Activated CD4-positive, alpha-beta memory T cell treated with anti-CD3 and anti-CD28 coated beads, Interleukin-2, amount 10 ng/mL, durations not matched to agents 7 days and 5 days (primary cell): Measurements from ENCODE around the gene ASCL3. TPM values are rescaled to one million over a fixed set of nuclear protein-coding genes. Genes with fewer than 3 reads are reported as not detected.
"Not testable (repeated sequence)": the region's sequence is repeated elsewhere in the genome, so short reads cannot be mapped to it uniquely, and the experiment has no call there.

Experiments
- CTCF ChIA-PET: fragments of 350-600 bp; sonication (Branson Sonifier 250); formaldehyde crosslinking; loops from one replicate; lab custom pipeline; 2021; ENCODE audit warnings: antibody characterized with exemption, inconsistent platforms; lab: Charles Lee
- POLR2A ChIA-PET: fragments of 350-600 bp; sonication (Branson Sonifier 250); formaldehyde crosslinking; loops from one replicate; lab custom pipeline; 2021; ENCODE audit warnings: antibody characterized with exemption; lab: Charles Lee
- DNase-seq: peaks from one replicate; pipeline ENCODE4 v3.0.0-alpha.2; 2020
- H3K27ac Mint-ChIP-seq: one replicate; pipeline ENCODE4 v1.8.0; 2021; ENCODE audit warnings: mild to moderate bottlenecking, mixed read lengths
- H3K27me3 Mint-ChIP-seq: one replicate; pipeline ENCODE4 v1.8.0; 2021; ENCODE audit warnings: mixed read lengths
- H3K36me3 Mint-ChIP-seq: one replicate; pipeline ENCODE4 v1.8.0; 2021; ENCODE audit warnings: low read depth, mixed read lengths
- H3K4me1 Mint-ChIP-seq: one replicate; pipeline ENCODE4 v1.8.0; 2021; ENCODE audit warnings: mixed read lengths
- H3K4me3 Mint-ChIP-seq: one replicate; pipeline ENCODE4 v1.8.0; 2021; ENCODE audit warnings: mild to moderate bottlenecking, mixed read lengths
- H3K9me3 Mint-ChIP-seq: one replicate; pipeline ENCODE4 v1.8.0; 2021; ENCODE audit warnings: mixed read lengths
- total RNA-seq, 2 experiments: library from RNA; stranded (reverse); gene quantifications; one replicate each; pipeline ENCODE4 v1.2.3, GENCODE V29; 2021

ASCL3 gene
- total RNA-seq, 2 experiments from 2014 or later, result not detected

DNA sequence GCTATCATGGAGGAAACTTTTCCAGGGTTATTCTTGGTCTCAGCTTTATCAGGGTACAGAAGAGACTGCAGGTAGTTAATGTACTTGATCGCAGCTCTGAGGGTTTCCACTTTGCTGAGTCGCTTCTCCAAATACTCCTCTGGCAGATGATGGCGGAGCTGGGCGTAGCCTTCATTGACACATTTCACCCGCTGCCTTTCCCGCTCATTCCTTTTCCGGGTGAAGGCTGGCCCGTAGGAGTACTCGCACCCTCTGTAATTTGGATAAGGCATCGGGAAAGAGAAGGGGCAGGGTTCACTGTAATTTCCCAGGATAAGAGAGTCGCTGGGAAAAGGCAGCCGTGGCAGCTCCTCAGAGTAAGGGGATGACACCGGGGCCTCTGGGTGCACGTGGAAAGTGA is 5.2 kb downstream of the ASCL3 start:
- no peak overlapping the region for H3K27ac Mint-ChIP-seq
- H3K4me1 Mint-ChIP-seq, result no peaks in the 10 kb centered on the region
- H3K27me3 Mint-ChIP-seq, result peaks cover 12% of the 10 kb centered on the region
- H3K9me3 Mint-ChIP-seq, result no peaks in the 10 kb centered on the region
- no peak overlapping the region for H3K4me3 Mint-ChIP-seq
- ChIA-PET CTCF (interaction anchor here (0.8 to 1.0 kb wide), 2 partner anchors 22 to 23 kb away, joined by 3 read pairs; no protein-coding TSS in a partner anchor), POLR2A (no interaction called here)
- DNase-seq, result no peak
- no peaks in the 10 kb centered on the region for H3K36me3 Mint-ChIP-seq

DNA sequence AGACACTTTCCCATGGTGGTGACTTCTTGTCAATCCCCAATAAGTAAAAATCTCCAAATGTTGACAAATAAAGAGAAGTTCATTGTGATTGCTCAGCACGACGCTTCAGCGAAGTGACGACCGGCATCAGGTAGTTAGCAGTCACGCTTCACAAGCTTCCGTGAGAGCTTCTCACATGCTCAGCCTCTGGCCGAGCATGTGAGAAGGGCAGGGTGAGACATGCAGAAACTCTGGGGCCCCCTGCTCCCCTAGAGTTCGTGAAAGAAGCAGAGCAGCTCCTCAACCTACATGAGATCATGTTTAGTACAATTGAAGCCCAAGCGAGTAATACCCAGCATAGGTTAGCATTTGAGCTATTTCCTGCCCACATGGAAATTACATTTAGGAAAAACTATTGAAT is 5.7 kb downstream of the ASCL3 start:
- H3K9me3 Mint-ChIP-seq, result no peaks in the 10 kb centered on the region
- no peak overlapping the region for H3K27ac Mint-ChIP-seq
- ChIA-PET POLR2A (no interaction called here), CTCF (interaction anchor here (0.8 to 1.0 kb wide), 2 partner anchors 23 kb away, joined by 3 read pairs; no protein-coding TSS in a partner anchor)
- no peaks in the 10 kb centered on the region for H3K4me1 Mint-ChIP-seq
- no peaks in the 10 kb centered on the region for H3K36me3 Mint-ChIP-seq
- no peak overlapping the region for H3K4me3 Mint-ChIP-seq
- H3K27me3 Mint-ChIP-seq, result peaks cover 8% of the 10 kb centered on the region
- DNase-seq, result no peak

DNA sequence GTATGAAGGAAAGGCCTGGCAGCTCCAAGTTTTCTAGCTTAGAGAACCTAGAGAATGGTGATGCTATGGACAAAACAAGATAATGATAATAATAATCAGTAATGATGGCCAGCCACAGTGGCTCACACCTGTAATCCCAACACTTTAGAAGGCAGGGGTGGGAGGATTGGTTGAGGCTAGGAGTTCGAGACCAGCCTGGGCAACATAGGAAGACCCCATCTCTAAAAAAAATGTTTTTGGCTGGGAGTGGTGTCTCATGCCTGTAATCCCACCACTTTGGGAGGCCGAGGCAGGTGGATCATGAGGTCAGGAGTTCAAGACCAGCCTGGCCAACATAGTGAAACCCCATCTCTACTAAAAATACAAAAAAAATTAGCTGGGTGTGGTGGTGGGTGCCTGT is 7.0 kb downstream of the ASCL3 start:
- H3K9me3 Mint-ChIP-seq, H3K27me3 Mint-ChIP-seq, H3K4me3 Mint-ChIP-seq, CTCF ChIA-PET, H3K36me3 Mint-ChIP-seq, DNase-seq, H3K4me1 Mint-ChIP-seq, H3K27ac Mint-ChIP-seq: not testable (repeated sequence)
- POLR2A ChIA-PET, result interaction anchor here (0.6 kb wide), 1 partner anchor 23 kb away, joined by 4 read pairs; no protein-coding TSS in a partner anchor

DNA sequence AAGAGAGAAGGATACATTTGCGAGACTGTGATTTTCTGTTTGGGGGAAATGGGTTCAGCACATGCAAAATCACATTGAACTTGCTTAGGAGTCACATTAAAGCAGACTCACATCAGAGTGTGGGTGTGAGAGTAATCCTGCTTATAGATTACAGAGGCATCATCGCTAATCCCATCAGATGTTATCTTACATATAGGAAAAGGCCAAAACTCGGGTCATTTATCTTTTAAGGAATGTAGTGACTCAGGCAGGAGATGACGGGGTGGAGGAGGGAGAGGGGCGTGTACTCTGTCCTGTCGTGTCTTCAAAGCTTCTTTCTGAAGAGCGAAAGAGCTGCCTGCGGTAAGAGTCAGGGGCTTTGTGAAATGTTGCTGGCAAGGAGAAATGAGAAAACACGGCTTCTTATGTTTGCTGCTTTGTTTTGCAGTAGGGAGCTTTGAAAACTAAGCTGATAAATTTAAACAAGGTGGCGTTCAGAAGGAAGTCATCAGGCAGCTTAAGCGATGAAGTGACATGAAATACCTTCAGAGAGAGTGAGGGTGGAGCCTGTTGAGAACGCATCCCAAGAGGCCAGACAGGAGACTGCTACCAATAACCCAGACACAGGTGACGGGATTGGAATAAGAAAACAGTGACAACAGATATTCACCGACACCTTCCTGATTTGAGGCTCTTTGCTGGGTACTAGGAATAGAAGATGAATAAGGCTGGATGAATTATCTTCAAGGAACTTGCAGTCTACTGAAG is 7.9 kb downstream of the ASCL3 start:
- Mint-ChIP-seq H3K27me3 (no peaks in the 10 kb centered on the region), H3K36me3 (no peaks in the 10 kb centered on the region), H3K4me1 (no peaks in the 10 kb centered on the region), H3K9me3 (no peaks in the 10 kb centered on the region), H3K27ac (no peak overlapping the region), H3K4me3 (no peak overlapping the region)
- ChIA-PET CTCF (no interaction called here), POLR2A (no interaction called here)
- DNase-seq, result no peak

DNA sequence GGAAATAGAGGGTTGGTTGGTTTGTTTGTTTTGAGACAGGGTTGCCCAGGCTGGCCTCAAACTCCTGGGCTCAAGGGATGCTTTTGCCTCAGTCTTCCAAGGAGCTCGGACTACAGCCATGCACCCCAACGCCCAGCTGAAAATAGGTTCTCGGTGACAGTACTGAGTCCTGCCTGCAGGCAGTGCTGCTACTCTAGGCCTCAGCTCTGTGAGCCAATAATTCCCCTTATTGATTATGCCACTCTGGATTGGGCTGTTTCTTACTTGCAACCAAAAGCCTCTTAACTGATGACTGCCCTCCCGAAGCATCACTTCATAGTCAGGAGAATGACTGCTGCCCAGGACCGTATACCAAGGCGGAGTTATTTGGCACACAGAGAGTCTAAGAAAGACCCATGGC is 8.9 kb downstream of the ASCL3 start:
- Mint-ChIP-seq H3K27me3 (no peaks in the 10 kb centered on the region), H3K4me3 (no peak overlapping the region), H3K9me3 (no peaks in the 10 kb centered on the region), H3K27ac (no peak overlapping the region), H3K4me1 (no peaks in the 10 kb centered on the region), H3K36me3 (no peaks in the 10 kb centered on the region)
- POLR2A ChIA-PET, result no interaction called here
- DNase-seq, result no peak
- CTCF ChIA-PET, result interaction anchor here (0.8 to 1.5 kb wide), 3 partner anchors 20 to 204 kb away, joined by 3 to 5 read pairs (median 3); no protein-coding TSS in a partner anchor

DNA sequence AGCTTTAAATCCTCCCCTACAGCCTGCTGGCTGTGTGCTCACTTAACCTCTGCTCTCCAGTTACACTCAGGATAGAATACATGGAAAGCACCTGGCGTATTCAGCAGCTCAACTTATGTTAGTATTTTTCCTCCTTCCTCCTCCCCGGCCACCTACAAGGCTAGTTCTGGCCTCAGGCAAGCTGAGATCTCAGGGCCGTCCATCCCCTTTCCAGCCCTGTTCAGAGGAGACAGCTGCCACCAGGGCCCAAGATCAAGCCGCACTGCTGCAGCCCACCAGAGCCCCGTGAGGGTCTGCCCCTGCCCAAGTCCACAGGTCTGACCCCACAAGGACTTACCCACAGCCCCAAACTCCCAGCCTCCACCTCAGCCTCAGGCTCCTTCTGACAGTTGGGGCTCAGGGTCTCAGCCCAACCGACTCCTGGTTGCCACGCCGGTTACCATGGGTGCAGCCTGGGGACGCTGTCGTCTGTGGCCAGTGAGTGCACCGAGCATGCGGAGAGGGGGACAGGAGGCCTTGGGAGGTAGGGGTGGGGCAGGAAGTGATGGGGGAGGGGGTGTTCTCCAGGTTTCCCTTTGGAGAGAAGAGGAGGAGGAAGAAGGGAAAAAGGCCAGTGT is 10.1 kb downstream of the ASCL3 start, which contains the start of gene C11orf16:
Gene C11orf16 (minus strand): TSS at position 384 of the 617 bp plus-strand sequence. CDS start 639 bp downstream, outside the sequence.
- Mint-ChIP-seq H3K9me3 (no peaks in the 10 kb centered on the region), H3K4me1 (no peaks in the 10 kb centered on the region), H3K27ac (no peak within 1 kb of the TSS), H3K27me3 (no peaks in the 10 kb centered on the region), H3K36me3 (no peaks in the 10 kb centered on the region), H3K4me3 (no peak within 1 kb of the TSS)
- DNase-seq, result no peak
- ChIA-PET CTCF (interaction anchor here (1.5 kb wide), 1 partner anchor 205 kb away, joined by 5 read pairs; no protein-coding TSS in a partner anchor), POLR2A (no interaction called here)

DNA sequence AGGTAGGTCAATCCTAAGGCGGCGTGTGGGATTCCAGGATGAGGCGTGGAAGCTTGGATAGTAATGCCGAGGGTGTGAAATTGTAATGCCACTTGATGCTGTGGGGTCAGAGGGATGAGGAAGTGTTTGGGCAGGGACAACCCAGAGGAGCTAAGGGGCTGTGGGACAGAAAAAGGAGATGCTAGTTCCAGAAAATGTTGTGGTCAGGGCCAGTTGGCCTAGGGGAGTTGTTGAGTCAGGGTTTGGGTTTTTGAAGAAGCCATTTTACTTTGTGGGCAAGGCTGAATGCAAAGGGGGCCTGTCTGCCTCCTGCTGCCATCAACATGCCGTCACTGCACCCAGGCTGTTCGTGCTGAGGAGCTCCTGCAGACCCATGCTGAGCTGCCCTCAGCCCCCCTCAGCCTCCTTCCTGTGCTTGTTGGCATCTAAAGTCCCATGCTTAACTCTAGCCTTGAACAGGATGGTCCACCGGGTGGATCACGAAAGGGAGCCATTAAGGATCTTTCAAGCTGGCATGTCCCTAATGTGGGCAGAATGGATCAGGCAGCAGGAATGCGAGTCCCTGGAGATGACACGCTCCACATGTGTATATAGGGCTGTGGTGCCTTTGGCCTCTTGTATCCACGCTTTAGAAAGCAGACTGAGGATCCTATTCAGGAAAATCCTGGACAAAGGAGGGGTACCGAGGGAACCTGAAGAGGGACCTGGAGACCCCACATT is 12.2 kb downstream of the ASCL3 start:
- CTCF ChIA-PET, result interaction anchor here (0.6 to 1.8 kb wide), 3 partner anchors 16 to 1236 kb away, joined by 3 to 6 read pairs (median 4); no protein-coding TSS in a partner anchor
- Mint-ChIP-seq H3K4me1 (no peaks in the 10 kb centered on the region), H3K9me3 (no peaks in the 10 kb centered on the region), H3K27me3 (no peaks in the 10 kb centered on the region), H3K4me3 (no peak overlapping the region), H3K36me3 (no peaks in the 10 kb centered on the region), H3K27ac (no peak overlapping the region)
- POLR2A ChIA-PET, result no interaction called here
- DNase-seq, result no peak

DNA sequence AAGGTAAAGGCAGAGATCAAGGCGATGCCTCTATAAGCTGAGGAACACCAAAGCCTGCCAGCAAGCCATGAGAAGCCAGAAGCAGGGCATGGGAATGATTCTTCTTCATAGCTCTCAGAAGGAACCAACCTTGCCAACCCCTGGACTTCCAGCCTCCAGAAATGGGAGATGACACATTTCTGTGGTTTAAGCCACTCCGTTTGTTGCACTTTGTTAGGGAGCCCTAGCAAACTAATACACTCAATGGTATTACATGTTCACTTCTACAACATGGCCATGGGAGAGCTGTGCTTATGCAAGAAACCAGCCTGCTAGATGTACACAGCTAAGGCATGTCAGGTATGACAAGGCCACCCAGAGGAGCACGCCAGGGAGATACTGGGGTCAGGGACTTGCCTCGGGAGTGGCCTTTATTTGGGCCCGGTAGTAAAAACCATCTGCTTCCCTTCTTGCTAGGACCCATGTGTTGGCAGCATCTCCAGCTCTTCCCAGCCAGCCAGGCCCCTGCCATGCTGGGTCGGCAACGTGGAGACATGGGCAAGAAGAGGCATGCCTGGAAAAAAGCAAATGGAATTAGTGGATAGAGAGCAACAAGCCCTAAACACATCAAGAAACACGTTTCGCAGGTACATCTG is 13.7 kb downstream of the ASCL3 start:
- peaks cover 4% of the 10 kb centered on the region for H3K36me3 Mint-ChIP-seq
- ChIA-PET CTCF (no interaction called here), POLR2A (no interaction called here)
- H3K27ac Mint-ChIP-seq, result no peak overlapping the region
- H3K4me3 Mint-ChIP-seq, result no peak overlapping the region
- H3K27me3 Mint-ChIP-seq, result no peaks in the 10 kb centered on the region
- no peaks in the 10 kb centered on the region for H3K4me1 Mint-ChIP-seq
- no peak for DNase-seq
- H3K9me3 Mint-ChIP-seq, result no peaks in the 10 kb centered on the region

DNA sequence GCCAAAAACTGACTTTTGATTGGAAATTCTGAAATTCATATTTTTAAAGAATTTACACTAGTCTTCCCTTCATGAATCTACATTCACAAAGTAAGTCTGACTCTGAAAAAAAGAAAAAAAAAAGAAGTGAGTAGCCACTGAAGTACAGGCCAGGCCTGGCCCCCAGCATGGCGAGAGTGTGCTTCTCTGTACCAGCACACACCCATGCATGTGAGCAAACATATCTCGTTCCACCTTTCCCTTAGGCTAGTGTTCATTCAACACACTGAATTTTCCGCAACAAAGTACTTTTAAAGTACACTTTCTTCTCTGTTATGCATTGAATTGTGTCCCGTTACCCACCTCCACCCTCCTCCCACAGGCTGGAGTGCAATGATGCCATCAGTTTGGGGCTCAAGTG is 14.6 kb downstream of the ASCL3 start:
- peaks cover 4% of the 10 kb centered on the region for H3K36me3 Mint-ChIP-seq
- H3K9me3 Mint-ChIP-seq, result no peaks in the 10 kb centered on the region
- ChIA-PET POLR2A (no interaction called here), CTCF (no interaction called here)
- no peak overlapping the region for H3K4me3 Mint-ChIP-seq
- H3K27me3 Mint-ChIP-seq, result no peaks in the 10 kb centered on the region
- no peaks in the 10 kb centered on the region for H3K4me1 Mint-ChIP-seq
- H3K27ac Mint-ChIP-seq, result no peak overlapping the region
- no peak for DNase-seq

DNA sequence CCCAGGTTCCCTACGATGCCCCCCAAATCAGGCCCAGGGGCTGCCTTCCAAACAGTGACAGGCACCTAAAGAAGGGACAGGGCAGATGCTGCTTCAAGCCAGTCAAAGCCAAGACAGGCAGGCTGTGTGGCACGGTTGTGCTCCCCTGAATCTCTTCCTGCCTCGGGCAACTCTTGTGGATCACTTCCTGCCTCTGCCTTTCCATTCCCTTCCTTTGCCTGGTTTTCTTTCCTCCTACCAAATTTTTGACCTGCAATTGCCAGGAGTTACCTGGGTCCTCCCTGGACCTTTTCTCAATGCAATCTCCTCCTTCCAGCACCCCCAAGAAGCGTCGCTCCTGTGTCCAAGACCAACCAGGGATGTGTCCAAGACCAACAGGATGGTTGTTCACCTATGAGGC is 15.6 kb downstream of the ASCL3 start:
- ChIA-PET CTCF (no interaction called here), POLR2A (interaction anchor here (1.2 kb wide), 1 partner anchor 239 kb away, joined by 3 read pairs; no protein-coding TSS in a partner anchor)
- Mint-ChIP-seq H3K9me3 (no peaks in the 10 kb centered on the region), H3K27ac (no peak overlapping the region), H3K36me3 (peaks cover 12% of the 10 kb centered on the region), H3K4me3 (no peak overlapping the region), H3K4me1 (no peaks in the 10 kb centered on the region), H3K27me3 (no peaks in the 10 kb centered on the region)
- no peak for DNase-seq

DNA sequence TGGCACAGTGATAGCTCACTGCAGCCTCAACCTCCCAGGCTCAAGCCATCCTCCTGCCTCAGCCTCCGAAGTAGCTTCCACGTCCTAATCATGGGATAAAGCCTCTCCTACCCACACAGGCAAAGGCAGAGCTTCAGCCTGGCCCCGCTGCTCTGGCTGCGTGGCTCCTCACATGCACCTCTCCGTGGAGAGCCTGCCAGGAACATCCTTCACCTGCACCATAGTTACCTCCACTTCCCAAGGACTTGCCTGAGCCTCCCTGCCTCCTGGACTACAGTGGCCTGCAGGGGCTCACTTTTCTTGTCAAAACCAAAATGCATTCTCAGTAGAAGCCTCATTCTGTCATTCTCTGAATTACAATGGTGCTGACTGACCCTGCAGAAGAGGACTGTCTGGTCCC is 16.6 kb downstream of the ASCL3 start:
- ChIA-PET POLR2A (interaction anchor here (1.2 kb wide), 1 partner anchor 238 kb away, joined by 3 read pairs; no protein-coding TSS in a partner anchor), CTCF (interaction anchor here (0.8 kb wide), 1 partner anchor 24 kb away, joined by 4 read pairs; no protein-coding TSS in a partner anchor)
- H3K4me3 Mint-ChIP-seq, result no peak overlapping the region
- no peaks in the 10 kb centered on the region for H3K4me1 Mint-ChIP-seq
- H3K27me3 Mint-ChIP-seq, result no peaks in the 10 kb centered on the region
- H3K9me3 Mint-ChIP-seq, result no peaks in the 10 kb centered on the region
- peaks cover 20% of the 10 kb centered on the region for H3K36me3 Mint-ChIP-seq
- H3K27ac Mint-ChIP-seq, result no peak overlapping the region
- no peak for DNase-seq

DNA sequence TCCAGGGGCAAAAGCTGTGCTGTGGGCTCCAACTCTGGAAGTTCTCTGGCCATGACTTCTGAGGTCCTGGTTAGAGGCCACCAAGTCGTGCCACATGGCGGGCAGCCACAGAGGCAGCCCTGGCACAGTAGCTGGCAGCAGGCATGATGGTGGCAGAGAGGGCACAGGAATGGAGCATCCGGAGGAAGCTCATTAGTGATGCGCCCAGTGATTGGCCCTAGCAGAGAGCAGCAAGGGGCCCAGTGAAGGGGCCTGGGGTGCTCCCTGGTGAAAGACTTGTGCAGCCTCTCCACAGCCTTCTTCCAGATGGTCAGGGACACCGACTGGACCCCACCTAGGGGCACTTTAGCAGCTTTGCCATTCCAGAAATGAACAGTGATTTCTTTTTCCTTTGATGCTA is 17.1 kb downstream of the ASCL3 start:
- Mint-ChIP-seq H3K4me3 (no peak overlapping the region), H3K4me1 (no peaks in the 10 kb centered on the region), H3K9me3 (no peaks in the 10 kb centered on the region), H3K27me3 (no peaks in the 10 kb centered on the region), H3K36me3 (peaks cover 22% of the 10 kb centered on the region), H3K27ac (no peak overlapping the region)
- POLR2A ChIA-PET, result no interaction called here
- DNase-seq, result no peak
- CTCF ChIA-PET, result no interaction called here
